ENCODE data around the gene SGCE. TPM values are rescaled to one million over a fixed set of nuclear protein-coding genes. Genes with fewer than 3 reads are reported as not detected.

The SGCE gene
- total RNA-seq, 1 donor from 2014 or later: 35.4 TPM

DNA sequence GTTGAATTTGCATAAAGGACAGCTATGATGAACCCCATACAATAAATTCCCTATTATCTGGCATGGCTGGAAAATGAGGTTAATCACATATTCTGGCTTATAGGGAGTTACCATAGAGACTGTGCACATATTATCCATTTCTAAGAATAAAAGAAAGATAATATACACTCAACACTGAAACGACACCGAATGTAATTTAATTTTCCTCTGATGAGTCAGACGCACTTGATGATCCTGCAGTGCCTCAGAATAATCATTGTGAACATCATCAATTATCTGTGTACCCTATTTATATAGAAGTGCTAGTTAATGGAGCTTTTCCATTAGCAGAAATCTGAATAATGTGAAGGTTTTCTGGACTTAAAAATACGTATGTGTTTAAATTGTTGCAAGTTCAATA lies 60.2 kb downstream of the SGCE start:
- Mint-ChIP-seq H3K4me1 (ENCODE audit: low read depth) (peaks cover 39% of the 10 kb centered on the region), H3K36me3 (ENCODE audit: insufficient read depth) (peaks cover 5% of the 10 kb centered on the region), H3K27me3 (no peaks in the 10 kb centered on the region), H3K9me3 (ENCODE audit: low read depth) (no peaks in the 10 kb centered on the region), H3K27ac (no peak overlapping the region), H3K4me3 (ENCODE audit: low read depth) (no peak overlapping the region)
- no peak for TF ChIP-seq CTCF (IDR thresholded peaks at IDR 0.05; ENCODE audit: unreplicated experiment)
- DNase-seq (ENCODE audit: low spot score, unreplicated experiment): no peak

GRCh38 chr7:94594882-94595281 lies 61.1 kb downstream of the SGCE start:
- H3K4me3 Mint-ChIP-seq (ENCODE audit: low read depth): no peak overlapping the region
- H3K27me3 Mint-ChIP-seq: no peaks in the 10 kb centered on the region
- H3K36me3 Mint-ChIP-seq (ENCODE audit: insufficient read depth): peaks cover 7% of the 10 kb centered on the region
- H3K9me3 Mint-ChIP-seq (ENCODE audit: low read depth): no peaks in the 10 kb centered on the region
- no peak for TF ChIP-seq CTCF (IDR thresholded peaks at IDR 0.05; ENCODE audit: unreplicated experiment)
- H3K4me1 Mint-ChIP-seq (ENCODE audit: low read depth): peaks cover 43% of the 10 kb centered on the region
- no peak for DNase-seq (ENCODE audit: low spot score, unreplicated experiment)
- peak overlapping the region; percentile 50 for H3K27ac Mint-ChIP-seq

GRCh38 chr7:94591176-94591575 lies 64.8 kb downstream of the SGCE start:
- no peak for TF ChIP-seq CTCF (IDR thresholded peaks at IDR 0.05; ENCODE audit: unreplicated experiment)
- Mint-ChIP-seq H3K4me3 (ENCODE audit: low read depth) (no peak overlapping the region), H3K27me3 (no peaks in the 10 kb centered on the region), H3K27ac (no peak overlapping the region), H3K36me3 (ENCODE audit: insufficient read depth) (peaks cover 17% of the 10 kb centered on the region), H3K9me3 (ENCODE audit: low read depth) (peaks cover 9% of the 10 kb centered on the region), H3K4me1 (ENCODE audit: low read depth) (peaks cover 50% of the 10 kb centered on the region)
- no peak for DNase-seq (ENCODE audit: low spot score, unreplicated experiment)

DNA sequence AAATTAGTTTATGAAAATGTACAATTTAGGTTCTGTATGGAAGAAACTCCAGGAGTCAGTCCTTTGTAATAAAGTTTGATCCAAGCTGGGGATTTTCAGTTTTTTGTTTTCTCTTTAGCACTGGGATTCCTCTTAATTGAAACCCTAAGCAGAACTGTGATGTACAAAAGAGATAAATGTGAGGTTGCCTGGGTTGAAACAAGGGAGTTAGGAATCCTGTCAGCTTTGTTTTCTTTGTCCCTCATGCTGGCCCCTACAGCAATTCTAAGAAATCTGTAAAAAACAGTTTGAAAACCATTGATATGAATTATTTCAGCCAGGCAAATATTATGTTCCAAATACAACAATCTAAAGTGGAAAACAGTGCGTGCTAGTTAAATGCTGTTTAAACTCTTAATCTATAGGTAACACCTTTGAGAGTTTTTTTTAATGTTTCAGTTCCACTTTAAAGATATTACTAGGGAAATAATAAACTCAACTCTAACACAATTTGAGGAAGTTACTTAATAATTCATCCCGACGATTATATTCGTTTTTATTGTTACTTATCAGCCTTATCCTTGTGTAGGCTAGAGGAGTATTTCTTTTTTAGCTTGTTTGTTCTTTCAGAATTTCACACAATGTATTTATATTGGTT lies 65.3 kb downstream of the SGCE start:
- H3K27me3 Mint-ChIP-seq: no peaks in the 10 kb centered on the region
- DNase-seq (ENCODE audit: low spot score, unreplicated experiment): no peak
- peaks cover 19% of the 10 kb centered on the region for H3K36me3 Mint-ChIP-seq (ENCODE audit: insufficient read depth)
- peaks cover 9% of the 10 kb centered on the region for H3K9me3 Mint-ChIP-seq (ENCODE audit: low read depth)
- H3K4me1 Mint-ChIP-seq (ENCODE audit: low read depth): peaks cover 46% of the 10 kb centered on the region
- H3K27ac Mint-ChIP-seq: no peak overlapping the region
- TF ChIP-seq CTCF (IDR thresholded peaks at IDR 0.05; ENCODE audit: unreplicated experiment): no peak
- H3K4me3 Mint-ChIP-seq (ENCODE audit: low read depth): no peak overlapping the region

- Mint-ChIP-seq H3K4me1 (ENCODE audit: low read depth) (peaks cover 27% of the 10 kb centered on the region), H3K27me3 (no peaks in the 10 kb centered on the region), H3K4me3 (ENCODE audit: low read depth) (no peak overlapping the region), H3K9me3 (ENCODE audit: low read depth) (peaks cover 9% of the 10 kb centered on the region), H3K36me3 (ENCODE audit: insufficient read depth) (peaks cover 19% of the 10 kb centered on the region), H3K27ac (no peak overlapping the region)
- TF ChIP-seq CTCF (IDR thresholded peaks at IDR 0.05; ENCODE audit: unreplicated experiment): no peak
- no peak for DNase-seq (ENCODE audit: low spot score, unreplicated experiment)
These were observed 67.9 kb downstream of the SGCE start for GRCh38 chr7:94588075-94588474.
